Activated B cell treated with CpG ODN at 0.5 μM for 24 hours (primary cell): ENCODE results near the gene DTYMK. TPM values are rescaled to one million over a fixed set of nuclear protein-coding genes. Genes with fewer than 3 reads are reported as not detected.

Experiments used
- ATAC-seq: fragments of 200-7000 bp; cut with Tn5 transposase; one replicate; pipeline ENCODE4 v1.10.0; 2021; ENCODE audit warnings: low read depth, mild to moderate bottlenecking, moderate library complexity
- CTCF ChIA-PET: fragments of 350-600 bp; sonication (Branson Sonifier 250); formaldehyde crosslinking; loops from one replicate; lab custom pipeline; 2021; ENCODE audit warnings: antibody characterized with exemption; lab: Charles Lee
- POLR2A ChIA-PET: fragments of 350-600 bp; sonication (Branson Sonifier 250); formaldehyde crosslinking; loops from one replicate; lab custom pipeline; 2021; ENCODE audit warnings: antibody characterized with exemption; lab: Charles Lee
- DNase-seq: peaks from one replicate; pipeline ENCODE4 v3.0.0; 2022
- H3K27ac Mint-ChIP-seq: one replicate; pipeline ENCODE4 v1.8.0; 2020; ENCODE audit warnings: mixed read lengths
- H3K27me3 Mint-ChIP-seq: one replicate; pipeline ENCODE4 v1.8.0; 2021; ENCODE audit warnings: mixed read lengths
- H3K36me3 Mint-ChIP-seq: one replicate; pipeline ENCODE4 v1.8.0; 2021; ENCODE audit warnings: low read depth, mixed read lengths
- H3K4me1 Mint-ChIP-seq: one replicate; pipeline ENCODE4 v1.8.0; 2021; ENCODE audit warnings: mixed read lengths
- H3K4me3 Mint-ChIP-seq: one replicate; pipeline ENCODE4 v1.8.0; 2020; ENCODE audit warnings: mild to moderate bottlenecking, mixed read lengths
- H3K9me3 Mint-ChIP-seq: one replicate; pipeline ENCODE4 v1.8.0; 2020; ENCODE audit warnings: mixed read lengths
- intact Hi-C: fragments of 100-400 bp; cut with micrococcal nuclease; formaldehyde crosslinking; loops from one replicate; pipeline ENCODE4 v1.15.1; 2024
- total RNA-seq: library from RNA; stranded (reverse); gene quantifications from 2 replicates; pipeline ENCODE4 v1.2.3, GENCODE V29; 2022
- TF ChIP-seq, protein P1 (sequence below): fragments of 200-600 bp; IDR thresholded peaks from one replicate; pipeline ENCODE4 v1.8.0; 2022; ENCODE audit warnings: antibody characterized with exemption, mild to moderate bottlenecking

Gene DTYMK
- total RNA-seq, 1 donor from 2014 or later: 34.7 TPM

DNA sequence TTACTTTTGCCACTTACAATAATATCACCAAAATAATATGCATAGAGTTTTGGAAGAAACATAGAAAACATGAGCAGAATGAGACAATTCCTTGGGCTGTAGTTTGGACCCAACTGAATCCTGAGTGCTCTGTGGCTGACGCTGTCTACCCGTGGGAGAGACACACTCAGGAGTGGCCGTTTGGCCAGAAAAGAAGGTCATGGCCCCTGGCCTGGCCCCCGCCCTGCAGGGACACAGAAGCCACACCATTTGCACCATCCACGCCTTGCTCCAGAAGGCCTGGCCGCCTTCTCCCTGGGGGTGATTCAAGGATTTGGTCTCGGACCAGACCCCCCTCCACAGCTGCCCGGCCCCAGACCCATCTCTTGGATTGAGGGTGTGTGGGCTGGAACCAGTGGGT lies 41.4 kb upstream of the DTYMK start:
- ATAC-seq (no peak), DNase-seq (no peak)
- TF ChIP-seq, protein P1, sequence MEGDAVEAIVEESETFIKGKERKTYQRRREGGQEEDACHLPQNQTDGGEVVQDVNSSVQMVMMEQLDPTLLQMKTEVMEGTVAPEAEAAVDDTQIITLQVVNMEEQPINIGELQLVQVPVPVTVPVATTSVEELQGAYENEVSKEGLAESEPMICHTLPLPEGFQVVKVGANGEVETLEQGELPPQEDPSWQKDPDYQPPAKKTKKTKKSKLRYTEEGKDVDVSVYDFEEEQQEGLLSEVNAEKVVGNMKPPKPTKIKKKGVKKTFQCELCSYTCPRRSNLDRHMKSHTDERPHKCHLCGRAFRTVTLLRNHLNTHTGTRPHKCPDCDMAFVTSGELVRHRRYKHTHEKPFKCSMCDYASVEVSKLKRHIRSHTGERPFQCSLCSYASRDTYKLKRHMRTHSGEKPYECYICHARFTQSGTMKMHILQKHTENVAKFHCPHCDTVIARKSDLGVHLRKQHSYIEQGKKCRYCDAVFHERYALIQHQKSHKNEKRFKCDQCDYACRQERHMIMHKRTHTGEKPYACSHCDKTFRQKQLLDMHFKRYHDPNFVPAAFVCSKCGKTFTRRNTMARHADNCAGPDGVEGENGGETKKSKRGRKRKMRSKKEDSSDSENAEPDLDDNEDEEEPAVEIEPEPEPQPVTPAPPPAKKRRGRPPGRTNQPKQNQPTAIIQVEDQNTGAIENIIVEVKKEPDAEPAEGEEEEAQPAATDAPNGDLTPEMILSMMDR: no peak
- Mint-ChIP-seq H3K27ac (no peak overlapping the region), H3K4me1 (peaks cover 36% of the 10 kb centered on the region), H3K4me3 (no peak overlapping the region), H3K9me3 (no peaks in the 10 kb centered on the region), H3K27me3 (no peaks in the 10 kb centered on the region), H3K36me3 (peaks cover 23% of the 10 kb centered on the region)
- intact Hi-C loops: no loop called here
- ChIA-PET CTCF (no interaction called here), POLR2A (interaction anchor here (0.8 to 1.0 kb wide), 3 partner anchors 26 to 41 kb away, joined by 3 read pairs; partner anchors contain the start of gene DTYMK)

DNA sequence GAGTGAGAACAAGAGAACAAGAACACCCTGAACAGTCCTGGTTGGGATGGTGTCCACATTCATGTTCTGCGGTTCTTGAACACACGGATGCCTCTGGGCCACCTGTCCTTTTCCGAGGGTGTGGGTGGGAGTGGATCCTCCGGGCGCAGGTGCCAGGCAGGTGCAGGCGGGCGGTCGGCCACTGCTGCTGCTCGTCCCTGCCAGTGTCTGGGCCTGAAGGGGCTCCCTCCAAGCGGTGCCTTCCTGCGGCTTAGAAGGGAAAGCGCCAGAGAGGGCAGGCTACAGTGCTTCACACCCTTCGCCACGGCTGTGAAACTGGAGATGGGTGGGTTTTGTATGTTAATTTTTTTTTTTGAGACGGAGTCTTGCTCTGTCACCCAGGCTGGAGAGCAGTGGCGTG lies 39.8 kb upstream of the DTYMK start:
- ATAC-seq: no peak
- CTCF ChIA-PET: interaction anchor here (0.8 to 2.3 kb wide), 3 partner anchors 18 to 152 kb away, joined by 3 to 7 read pairs (median 3); no protein-coding TSS in a partner anchor
- POLR2A ChIA-PET: interaction anchor here (0.6 kb wide), 2 partner anchors 91 to 211 kb away, joined by 3 read pairs; no protein-coding TSS in a partner anchor
- Mint-ChIP-seq H3K27ac (no peak overlapping the region), H3K27me3 (no peaks in the 10 kb centered on the region), H3K4me3 (no peak overlapping the region), H3K4me1 (peaks cover 22% of the 10 kb centered on the region), H3K36me3 (peaks cover 36% of the 10 kb centered on the region), H3K9me3 (no peaks in the 10 kb centered on the region)
- no peak for DNase-seq
- intact Hi-C loops: no loop called here
- TF ChIP-seq, protein P1: no peak

DNA sequence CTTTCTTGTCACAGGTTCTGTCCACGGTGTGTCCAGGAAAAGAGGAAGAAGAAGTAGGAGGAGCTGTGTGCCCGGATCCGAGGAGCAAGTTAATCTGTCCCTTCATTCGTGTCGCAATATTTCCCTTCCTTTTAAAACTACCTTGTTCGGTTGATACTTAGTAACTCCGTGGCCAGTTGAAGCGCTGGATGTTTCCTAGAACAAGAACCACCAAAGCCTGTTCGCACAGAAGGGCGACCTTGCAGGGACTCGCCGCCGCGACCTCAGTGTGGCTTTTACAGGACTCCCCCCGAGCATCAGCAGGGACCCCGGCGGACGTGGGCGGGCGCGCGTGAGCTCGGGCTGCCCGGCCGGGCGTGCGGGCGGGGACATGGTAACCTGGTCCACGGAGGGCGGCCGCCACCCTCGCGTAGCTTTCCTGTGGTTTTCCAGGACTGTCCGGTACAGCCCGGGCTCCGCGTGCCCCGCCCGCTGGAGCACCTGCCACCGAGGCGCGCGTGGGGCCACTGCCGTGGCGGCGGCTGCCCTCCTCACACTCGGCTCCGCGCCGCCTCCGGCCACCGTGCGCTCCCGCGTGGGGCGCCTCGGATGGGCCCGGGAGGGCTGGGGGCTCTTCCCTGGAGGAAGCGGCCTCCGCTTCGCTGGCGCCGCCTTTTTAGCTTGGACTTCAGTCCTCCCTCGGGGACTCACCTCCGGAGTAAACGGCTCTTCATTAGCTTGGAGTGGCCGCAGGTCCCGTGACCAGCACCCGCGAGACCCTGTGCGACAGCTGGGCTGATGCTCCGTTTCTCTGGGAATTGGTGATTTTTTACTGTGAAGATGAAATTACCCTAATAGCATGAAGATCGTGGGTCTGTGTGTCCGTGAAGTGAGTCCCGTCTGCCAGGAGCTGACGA lies 38.6 kb upstream of the DTYMK start:
- Mint-ChIP-seq H3K27me3 (no peaks in the 10 kb centered on the region), H3K4me1 (peaks cover 10% of the 10 kb centered on the region), H3K36me3 (peaks cover 46% of the 10 kb centered on the region), H3K4me3 (no peak overlapping the region), H3K27ac (no peak overlapping the region), H3K9me3 (no peaks in the 10 kb centered on the region)
- TF ChIP-seq, protein P1: no peak
- no peak for ATAC-seq
- ChIA-PET POLR2A (interaction anchor here (1.2 kb wide), 1 partner anchor 9 kb away, joined by 3 read pairs; no protein-coding TSS in a partner anchor), CTCF (interaction anchor here (0.8 to 2.3 kb wide), 3 partner anchors 17 to 153 kb away, joined by 3 to 7 read pairs (median 3); no protein-coding TSS in a partner anchor)
- intact Hi-C loops: loop anchor here (2.0 kb wide), 1 partner anchor 154 kb away; no protein-coding TSS in a partner anchor
- no peak for DNase-seq

DNA sequence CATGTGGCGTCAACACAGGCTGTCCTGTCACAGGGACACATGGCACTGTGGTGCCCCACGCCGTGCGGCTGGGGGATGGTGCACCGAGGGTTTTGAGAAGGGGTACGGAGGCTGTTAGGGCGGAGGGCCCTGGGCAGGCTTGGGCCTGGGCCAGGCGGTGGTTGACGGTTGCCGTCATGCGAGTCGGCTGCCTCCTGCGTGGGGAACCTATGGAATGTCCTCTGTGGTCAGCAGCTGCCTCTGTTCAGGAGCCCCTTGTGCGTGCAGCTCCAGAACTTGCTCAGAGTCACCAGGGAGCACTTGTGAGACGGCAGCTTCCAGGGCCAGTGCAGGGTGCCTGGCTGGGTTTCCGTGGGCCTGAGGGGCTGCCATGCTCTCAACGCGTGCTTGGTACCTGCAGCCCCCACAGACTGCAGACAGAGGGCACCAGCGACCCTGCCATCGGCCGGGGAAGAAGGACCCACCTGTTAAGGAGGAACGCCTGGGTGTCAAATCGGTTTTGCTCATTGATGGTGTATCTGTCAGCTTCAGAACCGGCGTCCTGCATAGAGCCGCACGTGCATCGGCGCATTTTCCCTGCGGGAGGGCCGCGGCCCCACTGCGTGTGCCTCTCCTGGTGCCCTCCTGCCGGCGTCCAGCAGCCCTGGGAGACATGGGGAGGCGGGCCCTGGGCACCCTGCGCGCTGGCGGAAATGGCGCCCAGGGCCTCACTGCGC lies 37.8 kb upstream of the DTYMK start:
- CTCF ChIA-PET: interaction anchor here (0.6 to 2.3 kb wide), 2 partner anchors 56 to 154 kb away, joined by 3 to 7 read pairs; no protein-coding TSS in a partner anchor
- Mint-ChIP-seq H3K4me1 (peaks cover 2% of the 10 kb centered on the region), H3K27ac (no peak overlapping the region), H3K36me3 (peaks cover 53% of the 10 kb centered on the region), H3K9me3 (no peaks in the 10 kb centered on the region), H3K4me3 (no peak overlapping the region), H3K27me3 (no peaks in the 10 kb centered on the region)
- ATAC-seq (peak; percentile 52), DNase-seq (no peak)
- intact Hi-C loops: loop anchor here (2.0 kb wide), 1 partner anchor 154 kb away; no protein-coding TSS in a partner anchor
- TF ChIP-seq, protein P1: no peak
- POLR2A ChIA-PET: interaction anchor here (1.1 to 1.2 kb wide), 2 partner anchors 10 kb away, joined by 3 read pairs; partner anchors contain the start of gene D2HGDH
